ENCODE results near the gene DHRS12.

DHRS12 gene

GRCh38 chr13:51721496-51721895 lies 82.5 kb downstream of the DHRS12 start:
- no peak for DNase-seq

- no peak for DNase-seq
Measured at GRCh38 chr13:51719394-51719793, 84.6 kb downstream of the DHRS12 start.

Measured in kidney glomerular epithelial cell (primary cell).